CD4-positive, alpha-beta T cell treated with Interferon gamma for 1 hour (primary cell): ENCODE results near the gene CDK18.

Source experiments
- DNase-seq: peaks from one replicate; pipeline ENCODE4 v3.0.0-alpha.2; 2020

The CDK18 gene

GRCh38 chr1:205506409-205507200 is 2.1 kb downstream of the CDK18 start:
- DNase-seq, result no peak

- no peak for DNase-seq
These were observed 3.8 kb downstream of the CDK18 start for GRCh38 chr1:205508227-205508714.

GRCh38 chr1:205510308-205510950 is 6.0 kb downstream of the CDK18 start:
- DNase-seq, result no peak

GRCh38 chr1:205510951-205511330 is 6.5 kb downstream of the CDK18 start:
- no peak for DNase-seq

GRCh38 chr1:205512059-205513045 is 7.9 kb downstream of the CDK18 start:
- no peak for DNase-seq

GRCh38 chr1:205513774-205514173 is 9.3 kb downstream of the CDK18 start:
- no peak for DNase-seq

- no peak for DNase-seq
These were observed 10.0 kb downstream of the CDK18 start for GRCh38 chr1:205514211-205515142.

- DNase-seq, result no peak
These were observed 11.3 kb downstream of the CDK18 start for GRCh38 chr1:205515781-205516253.

- no peak for DNase-seq
These were observed 11.9 kb downstream of the CDK18 start for GRCh38 chr1:205516362-205516761.

GRCh38 chr1:205517288-205517687 is 12.8 kb downstream of the CDK18 start:
- no peak for DNase-seq

- no peak for DNase-seq
These were observed 13.3 kb downstream of the CDK18 start for GRCh38 chr1:205517763-205518162.

GRCh38 chr1:205518661-205519540 is 14.4 kb downstream of the CDK18 start:
- no peak for DNase-seq

GRCh38 chr1:205519541-205520131 is 15.2 kb downstream of the CDK18 start:
- DNase-seq, result no peak

- no peak for DNase-seq
These were observed 16.2 kb downstream of the CDK18 start for GRCh38 chr1:205520709-205521108.

- no peak for DNase-seq
These were observed 17.2 kb downstream of the CDK18 start for GRCh38 chr1:205521686-205522085.

GRCh38 chr1:205522692-205523091 is 18.2 kb downstream of the CDK18 start:
- DNase-seq, result no peak

GRCh38 chr1:205523261-205523890 is 18.9 kb downstream of the CDK18 start:
- DNase-seq, result no peak

GRCh38 chr1:205523891-205524793 is 19.7 kb downstream of the CDK18 start:
- DNase-seq, result peak; percentile 58

- no peak for DNase-seq
These were observed 20.3 kb downstream of the CDK18 start for GRCh38 chr1:205524794-205525101.
